GM21825 (cell line): ENCODE data around the gene EIF4G3.

Experiments used
- ATAC-seq: cut with Tn5 transposase; IDR thresholded peaks from one replicate; pipeline ENCODE4 v1.9.1; 2021; ENCODE audit warnings: mild to moderate bottlenecking, moderate library complexity; ENCODE audit not compliant: unreplicated experiment

Gene EIF4G3

GRCh38 chr1:20998826-20999225 lies 177.9 kb downstream of the EIF4G3 start:
- no peak for ATAC-seq

GRCh38 chr1:20997602-20998224 lies 179.0 kb downstream of the EIF4G3 start:
- no peak for ATAC-seq

- ATAC-seq = no peak
Measured at GRCh38 chr1:20996554-20996953, 180.1 kb downstream of the EIF4G3 start.

DNA sequence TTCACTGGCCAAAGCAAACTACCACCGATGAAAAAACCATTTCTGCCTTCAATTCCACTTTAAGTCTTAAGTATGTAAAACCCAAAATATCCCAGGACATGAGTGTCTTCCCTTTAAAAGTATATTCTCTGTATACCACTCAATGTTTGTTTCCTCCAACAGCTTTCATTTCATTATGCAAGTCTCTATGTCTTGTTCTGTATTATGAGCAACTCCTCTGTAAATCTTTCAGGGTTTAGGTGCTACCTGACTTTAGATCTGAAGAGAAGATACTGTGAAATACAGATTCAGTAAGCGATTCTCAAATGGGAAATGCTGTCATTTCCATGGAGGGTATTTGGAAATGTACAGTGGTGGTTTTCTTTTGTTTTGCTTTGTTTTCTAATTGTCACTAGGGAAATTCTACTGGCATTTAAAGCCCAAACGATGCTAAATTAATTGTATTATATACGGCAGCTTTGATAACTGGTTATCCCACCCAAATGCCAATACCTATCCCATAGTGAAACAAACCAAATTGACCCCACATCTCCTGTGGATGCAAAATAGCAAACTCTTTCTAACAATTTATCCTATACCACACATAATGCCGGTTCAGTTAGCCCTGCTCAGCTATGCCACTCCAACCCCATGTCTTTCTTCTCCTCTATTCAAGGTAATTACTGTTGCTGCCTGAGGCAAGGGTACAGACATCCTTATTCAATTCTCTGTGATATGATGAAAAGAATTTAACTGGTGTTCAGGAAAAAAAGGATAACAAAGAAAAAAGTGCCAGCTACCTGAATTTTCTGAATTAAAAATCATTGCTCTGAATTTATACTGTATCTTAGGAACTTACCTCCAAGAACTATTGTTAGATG lies 182.8 kb downstream of the EIF4G3 start:
- ATAC-seq = no peak

DNA sequence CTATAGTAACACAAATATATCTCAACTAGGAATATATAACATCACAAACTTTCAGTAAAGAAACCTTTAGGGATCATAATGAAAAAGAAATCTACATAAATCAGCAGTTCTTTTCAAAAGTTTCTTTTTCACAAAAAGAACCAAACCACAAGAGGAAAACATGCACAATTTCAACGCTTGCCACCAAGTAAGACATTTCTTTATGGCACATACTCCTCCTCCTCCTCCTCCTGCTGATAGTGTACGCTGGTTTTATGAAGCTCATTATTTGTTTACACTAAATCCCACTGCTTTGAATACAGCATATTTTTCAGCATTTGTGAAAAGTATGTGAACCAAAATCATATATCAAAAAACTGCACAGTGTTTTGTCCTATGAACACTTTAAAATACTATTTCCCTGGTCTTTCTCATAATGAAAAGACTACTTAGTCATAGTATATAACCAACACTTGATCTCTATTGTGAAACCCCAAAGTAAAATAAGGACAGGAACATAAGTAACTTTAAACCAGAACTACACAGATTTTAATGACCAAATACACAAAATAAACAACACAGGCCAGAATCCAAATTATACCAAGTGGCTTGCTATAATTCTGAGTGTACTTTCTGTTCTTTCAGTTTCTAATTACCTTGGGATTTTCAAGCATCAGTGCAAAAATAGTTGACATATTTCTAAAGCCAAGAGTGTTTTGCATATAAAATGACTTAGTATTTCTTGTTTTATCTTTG lies 184.2 kb downstream of the EIF4G3 start:
- no peak for ATAC-seq

- no peak for ATAC-seq
Measured at GRCh38 chr1:20988943-20989342, 187.8 kb downstream of the EIF4G3 start.

GRCh38 chr1:20987831-20988825 lies 188.6 kb downstream of the EIF4G3 start:
- no peak for ATAC-seq

DNA sequence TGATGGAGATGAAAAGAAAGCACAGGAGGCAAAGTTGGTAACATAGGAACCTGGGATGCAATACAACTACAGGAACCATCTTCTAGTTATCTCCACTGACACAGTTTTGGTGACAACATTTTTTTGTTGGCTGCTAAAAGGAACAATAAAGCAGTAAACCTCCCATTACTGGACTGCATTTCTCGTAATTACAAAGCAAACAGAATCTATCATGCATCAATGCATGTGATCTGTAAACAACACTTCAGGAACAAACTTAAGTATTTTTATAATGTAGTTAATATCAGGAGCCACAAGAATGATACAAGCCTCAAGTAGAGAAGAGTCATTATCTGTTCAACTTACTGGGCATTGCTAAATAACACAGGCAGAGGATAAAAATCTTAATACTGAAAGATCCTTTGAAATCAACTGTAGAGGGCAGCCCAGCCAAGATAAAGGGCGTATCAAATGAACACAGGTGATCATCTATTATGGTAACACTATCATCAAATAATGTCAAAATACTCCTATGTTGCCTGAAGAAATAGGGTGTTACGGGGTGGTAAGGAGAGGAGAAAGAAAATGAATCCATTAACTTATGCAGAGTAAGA lies 193.3 kb downstream of the EIF4G3 start:
- ATAC-seq = no peak

GRCh38 chr1:20982316-20982715 lies 194.4 kb downstream of the EIF4G3 start:
- ATAC-seq = no peak

DNA sequence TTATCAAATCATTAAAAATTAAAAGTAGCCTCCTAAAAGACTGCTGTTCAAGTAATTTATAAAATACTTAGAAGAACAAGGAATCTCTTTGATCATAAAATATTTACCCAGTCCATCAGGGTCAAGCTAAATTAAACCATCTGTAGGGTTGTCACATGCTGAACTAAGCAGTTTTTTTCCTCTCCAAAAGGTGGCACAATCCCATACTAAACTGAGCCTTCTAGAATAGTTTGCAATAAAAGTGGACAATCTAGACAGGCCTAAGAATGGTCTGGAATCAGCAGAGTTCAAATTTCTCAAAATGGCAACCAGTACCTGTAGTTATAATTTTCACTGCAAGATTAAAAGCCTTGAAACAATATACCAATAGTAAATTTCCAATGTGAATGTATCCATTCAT lies 194.8 kb downstream of the EIF4G3 start:
- ATAC-seq = no peak

- no peak for ATAC-seq
Measured at GRCh38 chr1:20980051-20980450, 196.6 kb downstream of the EIF4G3 start.

DNA sequence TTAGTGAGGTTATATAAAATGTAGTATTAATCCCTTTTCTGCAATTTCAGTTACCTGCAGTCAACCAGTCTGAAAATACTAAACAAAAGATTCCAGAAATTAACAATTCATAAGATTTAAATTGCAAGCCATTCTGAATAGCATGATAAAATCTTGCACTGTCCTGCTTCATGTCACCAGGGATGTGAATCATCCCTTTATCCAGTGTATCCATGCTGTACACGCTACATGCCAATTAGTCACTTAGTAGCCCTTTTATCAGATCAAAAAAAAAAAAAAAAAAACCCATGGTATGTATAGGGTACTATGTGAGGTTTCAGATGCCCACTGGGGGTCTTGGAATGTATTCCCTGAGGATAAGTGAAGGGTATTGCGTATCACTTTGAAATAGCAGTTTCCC lies 198.3 kb downstream of the EIF4G3 start:
- ATAC-seq = no peak

- ATAC-seq = no peak
Measured at GRCh38 chr1:20975668-20976067, 201.0 kb downstream of the EIF4G3 start.

DNA sequence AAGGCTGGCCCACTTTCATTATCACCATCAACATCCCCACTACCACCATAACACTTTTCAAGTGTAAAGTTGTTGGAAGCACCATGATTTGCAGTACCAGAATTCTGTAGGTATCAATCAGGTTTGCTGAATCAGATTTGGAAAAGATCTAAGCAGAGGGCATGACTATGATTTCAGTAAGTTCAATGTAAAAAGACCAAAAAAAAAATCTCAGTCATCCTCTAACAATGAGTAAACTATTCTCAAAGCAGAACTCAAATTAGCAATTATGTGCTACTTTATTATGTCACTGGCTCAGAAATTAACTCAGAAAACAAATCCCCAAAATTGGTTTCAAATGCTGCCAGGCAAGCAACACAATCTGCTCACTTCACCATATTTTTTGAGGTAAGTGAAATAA lies 201.7 kb downstream of the EIF4G3 start:
- ATAC-seq = no peak

GRCh38 chr1:20974069-20974468 lies 202.6 kb downstream of the EIF4G3 start:
- no peak for ATAC-seq

GRCh38 chr1:20972855-20973254 lies 203.8 kb downstream of the EIF4G3 start:
- no peak for ATAC-seq

DNA sequence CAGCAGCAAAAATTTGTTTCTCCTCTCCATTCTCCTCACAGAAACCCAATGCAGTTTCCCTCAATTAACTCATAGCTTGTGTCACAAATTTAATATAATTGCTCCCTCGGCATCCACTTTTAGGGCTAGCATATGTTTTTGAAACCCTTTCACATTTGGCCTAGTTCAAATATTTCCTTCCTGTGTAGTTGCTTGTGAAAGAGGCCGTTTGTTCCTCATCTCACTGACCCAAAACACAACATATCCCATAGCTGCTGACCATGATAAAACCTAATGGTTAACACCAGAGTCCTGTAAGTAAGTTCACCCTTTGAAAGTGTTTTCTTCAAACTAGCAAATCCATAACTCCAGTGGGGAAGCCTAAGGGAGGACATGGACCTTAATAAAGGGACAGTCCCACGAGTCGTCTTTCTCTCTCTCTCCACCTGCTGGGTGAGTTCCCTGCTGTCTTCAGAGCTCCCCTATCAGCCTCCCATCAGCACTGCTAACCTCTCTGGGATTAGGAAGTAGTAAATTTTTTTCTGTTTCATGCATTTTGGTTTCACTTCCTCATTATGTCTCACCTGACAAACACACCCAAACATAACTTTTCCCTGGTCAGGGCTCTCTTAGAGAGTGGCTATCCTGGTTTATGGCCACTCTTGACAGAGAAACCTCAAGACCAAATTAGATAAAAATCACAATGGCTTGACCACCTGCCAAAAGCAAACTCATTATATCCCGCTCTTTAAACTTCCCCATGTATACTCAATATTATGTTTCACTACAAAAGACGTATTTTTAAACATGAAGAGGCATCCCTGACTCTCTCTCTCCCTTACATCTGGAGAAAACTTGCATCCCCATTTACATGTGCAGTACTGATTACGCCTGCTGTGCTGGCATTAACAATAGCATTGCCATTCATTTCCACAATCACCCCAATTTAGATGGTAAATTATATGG lies 211.9 kb downstream of the EIF4G3 start:
- ATAC-seq = peak; percentile 81

- ATAC-seq = no peak
Measured at GRCh38 chr1:20962576-20963258, 214.0 kb downstream of the EIF4G3 start.
